Endothelial cell of umbilical vein (primary cell): ENCODE measurements around the gene KCNQ2. TPM values are rescaled to one million over a fixed set of nuclear protein-coding genes. Genes with fewer than 3 reads are reported as not detected.

Source experiments
- BruUV-seq: library from RNA; stranded (reverse); fragments of 400-500 nt; replicated peaks from 2 replicates; lab custom pipeline; 2021; lab: Mats Ljungman, UMichigan
- CTCF ChIA-PET: fragments of 300-600, 350-600 bp; sonication (Branson Sonifier 250); formaldehyde crosslinking; loops from one replicate; lab custom pipeline; 2021; ENCODE audit warnings: antibody characterized with exemption, inconsistent platforms; lab: Charles Lee
- POLR2A ChIA-PET: fragments of 300-600, 350-600 bp; sonication (Branson Sonifier 250); formaldehyde crosslinking; loops from one replicate; lab custom pipeline; 2021; ENCODE audit warnings: antibody characterized with exemption, inconsistent platforms; lab: Charles Lee
- DNase-seq: peaks from one replicate; pipeline ENCODE4 v3.0.0-alpha.2; 2011; ENCODE audit warnings: low read depth, low spot score
- FAIRE-seq: peaks from 2 replicates; lab custom pipeline; 2011; peaks lifted over from hg19 to GRCh38; lab: Jason Lieb, UNC
- H2AFZ ChIP-seq: 2 replicates; pipeline ENCODE4 v1.6.0; 2012; ENCODE audit warnings: low read depth, low read length, control low read depth, inconsistent platforms
- H3K27ac ChIP-seq: 2 replicates; pipeline ENCODE4 v1.5.1; 2011; ENCODE audit warnings: low read depth, mild to moderate bottlenecking, control low read depth, low read length, moderate library complexity; ENCODE audit not compliant: insufficient read depth
- H3K27me3 ChIP-seq, 2 experiments: 2 replicates each; pipeline versions ENCODE4 v1.6.0 to v1.6.1; 2011; ENCODE audit warnings: low read length in 2 of 2, mixed read lengths in 1 of 2; ENCODE audit not compliant: control insufficient read depth in 2 of 2, insufficient read depth in 2 of 2
- H3K36me3 ChIP-seq, 2 experiments: 2 replicates in 1 of 2; 3 replicates in 1 of 2; pipeline ENCODE4 v1.5.1; 2011; ENCODE audit warnings: low read length in 2 of 2, mild to moderate bottlenecking in 1 of 2, moderate library complexity in 1 of 2; ENCODE audit not compliant: control insufficient read depth in 2 of 2, insufficient read depth in 2 of 2; ENCODE audit errors: extremely low read depth in 1 of 2
- H3K4me1 ChIP-seq: 3 replicates; pipeline ENCODE4 v1.5.1; 2011; ENCODE audit warnings: mild to moderate bottlenecking, low read length; ENCODE audit not compliant: control insufficient read depth, insufficient read depth; ENCODE audit errors: extremely low read depth
- H3K4me2 ChIP-seq: 2 replicates; pipeline ENCODE4 v1.6.1; 2011; ENCODE audit warnings: low read length, control low read depth, mixed read lengths; ENCODE audit not compliant: insufficient read depth
- H3K4me3 ChIP-seq, 3 experiments: fragments of 200-600 bp in 1 of 3; sonication (generic), shearing (Covaris generic) in 1 of 3; replicated peaks in 1 of 3; 2 replicates each; pipeline ENCODE4 v1.5.1; 2011 to 2016; ENCODE audit warnings: control low read depth in 3 of 3, low read length in 3 of 3, mild to moderate bottlenecking in 2 of 3, inconsistent platforms in 1 of 3, low read depth in 1 of 3, moderate library complexity in 1 of 3; ENCODE audit not compliant: insufficient read depth in 1 of 3
- H3K79me2 ChIP-seq: 2 replicates; pipeline ENCODE4 v1.6.0; 2012; ENCODE audit warnings: low read length, inconsistent platforms; ENCODE audit not compliant: control insufficient read depth, insufficient read depth
- H3K9ac ChIP-seq: replicated peaks from 2 replicates; pipeline ENCODE3; 2011; ENCODE audit warnings: low read length, control low read depth; ENCODE audit not compliant: insufficient read depth; ENCODE audit errors: extremely low read depth
- H3K9me1 ChIP-seq: replicated peaks from 3 replicates; pipeline ENCODE4 v1.6.0; 2011; ENCODE audit warnings: mild to moderate bottlenecking, low read length; ENCODE audit not compliant: control insufficient read depth, insufficient read depth; ENCODE audit errors: extremely low read depth
- H3K9me3 ChIP-seq: replicated peaks from 2 replicates; pipeline ENCODE4 v1.5.1; 2012; ENCODE audit warnings: low read length, inconsistent platforms; ENCODE audit not compliant: control insufficient read depth, insufficient read depth
- H4K20me1 ChIP-seq: replicated peaks from 2 replicates; pipeline ENCODE3; 2011; ENCODE audit warnings: mild to moderate bottlenecking, low read length; ENCODE audit not compliant: control insufficient read depth, insufficient read depth; ENCODE audit errors: extremely low read depth
- EZH2 ChIP-seq: IDR thresholded peaks from 2 replicates; pipeline ENCODE4 v1.6.1; 2012; ENCODE audit warnings: borderline replicate concordance, low read depth, mild to moderate bottlenecking, moderate library complexity, low read length, inconsistent platforms; ENCODE audit not compliant: severe bottlenecking
- FOS ChIP-seq: IDR thresholded peaks from 2 replicates; pipeline ENCODE4 v1.6.1; 2011; ENCODE audit warnings: mild to moderate bottlenecking, low read length, moderate library complexity, borderline replicate concordance; ENCODE audit not compliant: insufficient read depth
- GATA2 ChIP-seq: IDR thresholded peaks from 2 replicates; pipeline ENCODE4 v1.7.0; 2011; ENCODE audit warnings: low read depth, mild to moderate bottlenecking, moderate library complexity, mixed read lengths, low read length; ENCODE audit not compliant: insufficient read length, insufficient read depth
- JUN ChIP-seq: IDR thresholded peaks from 2 replicates; pipeline ENCODE4 v1.6.1; 2011; ENCODE audit warnings: borderline replicate concordance, low read depth; ENCODE audit not compliant: insufficient read length, insufficient read depth
- MAX ChIP-seq: IDR thresholded peaks from 2 replicates; pipeline ENCODE4 v1.6.1; 2011; ENCODE audit not compliant: insufficient read depth, insufficient read length
- MYC ChIP-seq: IDR thresholded peaks from one replicate; pipeline ENCODE4 v1.6.1; 2011; ENCODE audit warnings: mild to moderate bottlenecking, low read depth, low read length
- POLR2A ChIP-seq: IDR thresholded peaks from 2 replicates; pipeline ENCODE4 v1.6.1; 2012; ENCODE audit warnings: low read depth, mild to moderate bottlenecking, control low read depth, low read length
- POLR2AphosphoS5 ChIP-seq: IDR thresholded peaks from 2 replicates; pipeline ENCODE4 v1.6.1; 2012; ENCODE audit warnings: low read depth, mild to moderate bottlenecking, control low read depth, low read length, moderate library complexity; ENCODE audit not compliant: insufficient read depth
- dilution Hi-C: fragments of 300-500 bp; cut with MboI; formaldehyde crosslinking; loops from one replicate; pipeline ENCODE4 v1.15.0; 2019; ENCODE audit warnings: low sequenced_read_pairs; ENCODE audit not compliant: extremely low pct_ligation_motif_present
- intact Hi-C: fragments of 100-400 bp; cut with micrococcal nuclease; formaldehyde crosslinking; loops from one replicate; pipeline ENCODE4 v1.10.0; 2022
- polyA plus RNA-seq, 4 experiments: library from polyadenylated mRNA; depleted of rRNA in 3 of 4; stranded (reverse) in 3 of 4; unstranded in 1 of 4; fragments of >200 nt; gene quantifications; 2 replicates each; pipeline versions ENCODE4 v1.2.1 to v1.2.3, GENCODE V29; 2011 to 2012; ENCODE audit warnings: missing spikeins in 1 of 4
- total RNA-seq: library from RNA; stranded (reverse); gene quantifications from 2 replicates; pipeline ENCODE4 v1.2.3, GENCODE V29; 2021
- TF ChIP-seq, protein P1 (sequence below), 2 donors: IDR thresholded peaks; 1 replicate in 1 of 2; 2 replicates in 1 of 2; pipeline ENCODE4 v1.5.1; 2011; ENCODE audit warnings: low read length in 2 of 2, mild to moderate bottlenecking in 2 of 2, moderate library complexity in 2 of 2, control low read depth in 1 of 2, inconsistent platforms in 1 of 2, low read depth in 1 of 2; ENCODE audit not compliant: insufficient read depth in 1 of 2; ENCODE audit errors: extremely low read depth in 1 of 2

Gene KCNQ2
- total and polyA plus RNA-seq, 2 donors (not counting 3 experiments of a cell fraction or from before 2014, with no cell fraction given), result not detected

GRCh38 chr20:63467294-63468083, 5.0 kb downstream of the KCNQ2 start:
- ChIA-PET POLR2A (no interaction called here), CTCF (interaction anchor here (1.4 kb wide), 1 partner anchor 71 kb away, joined by 3 read pairs; no protein-coding TSS in a partner anchor)
- Histone ChIP-seq H3K9me3 (no peaks in the 10 kb centered on the region), H3K4me2 (no peak overlapping the region), H2AFZ (no peak overlapping the region), H3K79me2 (no peaks in the 10 kb centered on the region), H3K27me3 (peaks cover 10 to 15% of the 10 kb centered on the region in 2 experiments), H3K9ac (no peak overlapping the region), H3K9me1 (no peaks in the 10 kb centered on the region), H4K20me1 (no peaks in the 10 kb centered on the region), H3K4me1 (no peaks in the 10 kb centered on the region), H3K36me3 (no peaks in the 10 kb centered on the region), H3K27ac (no peak overlapping the region), H3K4me3 (no peak overlapping the region)
- TF ChIP-seq POLR2A (no peak), EZH2 (no peak), GATA2 (no peak), MYC (no peak), POLR2AphosphoS5 (no peak), MAX (no peak), JUN (no peak), FOS (no peak)
- TF ChIP-seq, protein P1, sequence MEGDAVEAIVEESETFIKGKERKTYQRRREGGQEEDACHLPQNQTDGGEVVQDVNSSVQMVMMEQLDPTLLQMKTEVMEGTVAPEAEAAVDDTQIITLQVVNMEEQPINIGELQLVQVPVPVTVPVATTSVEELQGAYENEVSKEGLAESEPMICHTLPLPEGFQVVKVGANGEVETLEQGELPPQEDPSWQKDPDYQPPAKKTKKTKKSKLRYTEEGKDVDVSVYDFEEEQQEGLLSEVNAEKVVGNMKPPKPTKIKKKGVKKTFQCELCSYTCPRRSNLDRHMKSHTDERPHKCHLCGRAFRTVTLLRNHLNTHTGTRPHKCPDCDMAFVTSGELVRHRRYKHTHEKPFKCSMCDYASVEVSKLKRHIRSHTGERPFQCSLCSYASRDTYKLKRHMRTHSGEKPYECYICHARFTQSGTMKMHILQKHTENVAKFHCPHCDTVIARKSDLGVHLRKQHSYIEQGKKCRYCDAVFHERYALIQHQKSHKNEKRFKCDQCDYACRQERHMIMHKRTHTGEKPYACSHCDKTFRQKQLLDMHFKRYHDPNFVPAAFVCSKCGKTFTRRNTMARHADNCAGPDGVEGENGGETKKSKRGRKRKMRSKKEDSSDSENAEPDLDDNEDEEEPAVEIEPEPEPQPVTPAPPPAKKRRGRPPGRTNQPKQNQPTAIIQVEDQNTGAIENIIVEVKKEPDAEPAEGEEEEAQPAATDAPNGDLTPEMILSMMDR (IDR thresholded peaks at IDR 0.05; ENCODE audit: extremely low read depth in 1 of 2, insufficient read depth in 1 of 2, low read depth in 1 of 2, low read length in 2 of 2), result no peak
- no TSS peak for BruUV-seq
- no peak for DNase-seq
- intact Hi-C loops, result no loop called here
- dilution Hi-C loops, result no loop called here
- FAIRE-seq, result no peak
